Smooth muscle cell (in vitro differentiated cells): ENCODE measurements around the gene ARL3. TPM values are rescaled to one million over a fixed set of nuclear protein-coding genes. Genes with fewer than 3 reads are reported as not detected.
A peak's percentile ranks its signal among the peaks of the same experiment; 100 is the strongest.

Experiments used
- DNase-seq: peaks from one replicate; lab custom pipeline; 2025; ENCODE audit not compliant: unreplicated experiment; lab: John Stamatoyannopoulos, UW
- H2AFZ ChIP-seq: fragments of 200-600 bp; sonication (generic); 2 replicates; pipeline ENCODE4 v1.6.0; 2016; ENCODE audit warnings: antibody characterized with exemption, low read depth, mild to moderate bottlenecking
- H3F3A ChIP-seq: fragments of 200-600 bp; sonication (generic); 2 replicates; pipeline ENCODE4 v1.6.0; 2017; ENCODE audit warnings: antibody characterized with exemption, low read depth
- H3K27ac ChIP-seq: fragments of 200-600 bp; sonication (generic); 2 replicates; pipeline ENCODE4 v1.5.1; 2016; ENCODE audit warnings: low read depth, mild to moderate bottlenecking
- H3K27me3 ChIP-seq: fragments of 200-600 bp; sonication (generic); 2 replicates; pipeline ENCODE4 v1.6.1; 2016; ENCODE audit warnings: low read depth, mild to moderate bottlenecking
- H3K36me3 ChIP-seq: fragments of 200-600 bp; sonication (generic); 2 replicates; pipeline ENCODE4 v1.5.1; 2016; ENCODE audit warnings: low read depth
- H3K4me1 ChIP-seq: fragments of 200-600 bp; sonication (generic); 2 replicates; pipeline ENCODE4 v1.5.1; 2016; ENCODE audit warnings: low read depth
- H3K4me2 ChIP-seq: fragments of 200-600 bp; sonication (generic); 2 replicates; pipeline ENCODE4 v1.6.0; 2016; ENCODE audit warnings: mild to moderate bottlenecking
- H3K4me3 ChIP-seq: fragments of 200-600 bp; sonication (generic); 2 replicates; pipeline ENCODE4 v1.5.1; 2016; ENCODE audit warnings: mild to moderate bottlenecking
- H3K79me2 ChIP-seq: fragments of 200-600 bp; sonication (generic); 2 replicates; pipeline ENCODE4 v1.6.0; 2016; ENCODE audit warnings: low read depth, mild to moderate bottlenecking
- H3K9ac ChIP-seq: fragments of 200-600 bp; sonication (generic); 2 replicates; pipeline ENCODE4 v1.6.0; 2016; ENCODE audit warnings: low read depth
- H3K9me3 ChIP-seq: fragments of 200-600 bp; sonication (generic); replicated peaks from 2 replicates; pipeline ENCODE4 v1.5.1; 2016; ENCODE audit warnings: low read depth
- H4K20me1 ChIP-seq: fragments of 200-600 bp; sonication (generic); 2 replicates; pipeline ENCODE4 v1.6.0; 2016; ENCODE audit warnings: low read depth
- CTCF ChIP-seq: fragments of 200-600 bp; sonication (generic); IDR thresholded peaks from 2 replicates; pipeline ENCODE4 v1.5.1; 2017; ENCODE audit warnings: borderline replicate concordance, mild to moderate bottlenecking, antibody characterized with exemption; ENCODE audit not compliant: insufficient read depth, poor library complexity, severe bottlenecking
- WGBS: methylation state at CpG from one replicate; pipeline ENCODE4 v1.1.7; 2016; ENCODE audit warnings: low lambda C conversion rate; 5-methylcytosine and 5-hydroxymethylcytosine counted together
- polyA plus RNA-seq: library from polyadenylated mRNA; unstranded; fragments of >200 nt; fragmentation: Nextera tagmentation; extraction: Ambion mirVana; gene quantifications from 2 replicates; pipeline ENCODE4 v1.2.1, GENCODE V29; 2016
- total RNA-seq: library from RNA; depleted of rRNA; stranded (reverse); fragments of >200 nt; gene quantifications from 2 replicates; pipeline ENCODE4 v1.2.3, GENCODE V29; 2014

ARL3 gene, protein sequence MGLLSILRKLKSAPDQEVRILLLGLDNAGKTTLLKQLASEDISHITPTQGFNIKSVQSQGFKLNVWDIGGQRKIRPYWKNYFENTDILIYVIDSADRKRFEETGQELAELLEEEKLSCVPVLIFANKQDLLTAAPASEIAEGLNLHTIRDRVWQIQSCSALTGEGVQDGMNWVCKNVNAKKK
- total RNA-seq = 12.7 and 14.1 TPM in 2 replicates
- polyA plus RNA-seq = 30.2 and 31.0 TPM in 2 replicates

- Histone ChIP-seq H3K79me2 (peaks cover 46% of the 10 kb centered on the region), H3K4me2 (peak within 1 kb of the TSS; percentile 90)
These were observed at the start of gene ARL3 for GRCh38 chr10:102713814-102714620. ARL3 (minus strand) TSS chr10:102714397; CDS start chr10:102714275, 122 bp downstream.

DNA sequence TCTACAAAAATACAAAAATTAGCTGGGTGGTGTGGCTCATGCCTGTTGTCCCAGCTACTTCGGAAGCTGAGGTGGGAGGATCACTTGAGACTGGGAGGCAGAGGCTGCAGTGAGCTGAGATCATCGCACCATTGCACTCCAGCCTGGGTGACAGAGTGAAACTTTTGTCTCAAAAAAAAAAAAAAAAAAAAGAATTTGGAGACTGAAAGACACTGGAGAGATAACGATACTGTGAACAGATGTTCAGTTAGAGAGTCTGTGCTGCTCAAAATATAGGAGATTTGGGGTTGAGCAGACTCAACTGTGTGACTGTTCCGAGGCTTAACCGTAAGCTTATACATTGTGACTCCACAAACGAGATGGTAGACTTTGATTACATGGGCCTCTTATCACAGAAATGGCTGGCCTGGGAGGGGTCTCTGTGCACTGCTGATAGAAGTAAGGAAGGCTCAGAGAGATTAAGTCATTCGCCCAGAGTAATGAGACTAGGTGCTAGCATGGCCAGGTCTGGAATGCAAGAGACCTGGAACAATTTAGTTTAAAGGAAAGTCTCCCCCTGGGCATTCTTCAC, 48.9 kb upstream of the ARL3 start:
- 25% methylated on average over 7 of the region's 7 CpGs for WGBS
- Histone ChIP-seq H4K20me1 (peaks cover 95% of the 10 kb centered on the region), H2AFZ (no peak overlapping the region), H3K9ac (no peak overlapping the region), H3F3A (no peaks in the 10 kb centered on the region), H3K9me3 (no peaks in the 10 kb centered on the region), H3K4me3 (no peak overlapping the region), H3K4me1 (peaks cover 7% of the 10 kb centered on the region), H3K79me2 (peaks cover 37% of the 10 kb centered on the region), H3K27ac (no peak overlapping the region), H3K27me3 (no peaks in the 10 kb centered on the region), H3K36me3 (no peaks in the 10 kb centered on the region), H3K4me2 (peak overlapping the region; percentile 32)
- TF ChIP-seq CTCF = no peak
- no peak for DNase-seq

More at GRCh38 chr10:102713814-102714620, at the start of gene ARL3:
- peak within 1 kb of the TSS; percentile 91 for H3K27ac ChIP-seq
- peak; percentile 39 for TF ChIP-seq CTCF
- peaks cover 15% of the 10 kb centered on the region for H4K20me1 ChIP-seq
- no peaks in the 10 kb centered on the region for H3K27me3 ChIP-seq
- DNase-seq = peak; percentile 92
- H3K9ac ChIP-seq = peak within 1 kb of the TSS; percentile 90
- WGBS = 1% methylated on average over 57 of the region's 62 CpGs
- H3K4me3 ChIP-seq = peak within 1 kb of the TSS; percentile 89
- H2AFZ ChIP-seq = peak within 1 kb of the TSS; percentile 82
- peaks cover 17% of the 10 kb centered on the region for H3F3A ChIP-seq
- no peaks in the 10 kb centered on the region for H3K36me3 ChIP-seq
- H3K9me3 ChIP-seq = no peaks in the 10 kb centered on the region
- H3K4me1 ChIP-seq = peaks cover 36% of the 10 kb centered on the region

DNA sequence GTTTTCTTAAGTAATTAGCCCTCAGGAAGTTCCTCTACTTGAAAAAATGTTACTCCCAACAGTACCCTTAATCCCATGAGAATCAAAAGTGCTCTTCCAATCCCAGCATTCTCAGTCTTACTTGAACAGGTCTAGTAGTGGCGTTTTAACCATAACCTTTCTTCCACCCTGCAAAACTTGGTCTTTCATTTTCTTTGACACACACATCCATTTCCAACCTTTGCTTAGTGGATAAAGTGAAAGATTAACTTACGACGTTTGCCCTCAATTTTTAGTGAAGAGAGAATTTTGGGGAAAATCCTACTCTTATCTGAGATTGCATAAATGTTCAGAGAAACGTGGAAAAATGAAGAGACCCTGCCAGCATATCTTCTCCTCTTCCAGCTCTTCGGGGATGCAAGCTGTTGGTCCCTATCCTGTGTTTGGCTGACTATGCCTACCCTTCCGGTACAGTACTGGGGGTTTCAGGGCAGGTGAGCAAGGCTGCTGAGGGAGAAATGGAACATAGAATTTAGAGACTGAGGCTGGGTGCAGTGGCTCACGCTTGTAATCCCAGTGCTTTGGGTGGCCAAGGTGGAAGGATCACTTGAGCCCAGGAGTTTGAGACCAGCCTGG, 48.3 kb upstream of the ARL3 start:
- H3K27ac ChIP-seq = no peak overlapping the region
- WGBS = 75% methylated on average over 7 of the region's 7 CpGs
- peaks cover 7% of the 10 kb centered on the region for H3K4me1 ChIP-seq
- no peak overlapping the region for H3K4me3 ChIP-seq
- H3K9me3 ChIP-seq = no peaks in the 10 kb centered on the region
- H3F3A ChIP-seq = no peaks in the 10 kb centered on the region
- H2AFZ ChIP-seq = no peak overlapping the region
- no peak overlapping the region for H3K9ac ChIP-seq
- H4K20me1 ChIP-seq = peaks cover 96% of the 10 kb centered on the region
- no peak for TF ChIP-seq CTCF
- peak overlapping the region; percentile 32 for H3K4me2 ChIP-seq
- no peaks in the 10 kb centered on the region for H3K36me3 ChIP-seq
- H3K79me2 ChIP-seq = peaks cover 32% of the 10 kb centered on the region
- no peak for DNase-seq
- H3K27me3 ChIP-seq = no peaks in the 10 kb centered on the region
